HepG2 (cell line): Measurements from ENCODE around the gene GPR155. TPM values are rescaled to one million over a fixed set of nuclear protein-coding genes. Genes with fewer than 3 reads are reported as not detected.

Source experiments
- CREM ChIP-seq, 2 experiments: sonication (generic) in 1 of 2; formaldehyde crosslinking in 1 of 2; IDR thresholded peaks; 2 replicates each; pipeline versions ENCODE4 v1.4.0 to v1.6.1; 2016 to 2020; ENCODE audit warnings: antibody characterized with exemption in 1 of 2, mild to moderate bottlenecking in 1 of 2, missing genetic modification reagents in 1 of 2
- ETV6 ChIP-seq: sonication (generic); formaldehyde crosslinking; conservative IDR thresholded peaks from 2 replicates; pipeline ENCODE4 v1.4.0; 2020; ENCODE audit warnings: missing genetic modification reagents
- HDAC2 ChIP-seq: sonication (generic); formaldehyde crosslinking; IDR thresholded peaks from 2 replicates; pipeline ENCODE4 v1.4.0; 2020; ENCODE audit warnings: missing genetic modification reagents
- HNF4A ChIP-seq: sonication (generic); formaldehyde crosslinking; IDR thresholded peaks from 2 replicates; pipeline ENCODE4 v1.4.0; 2020; ENCODE audit warnings: missing genetic modification reagents
- NFIC ChIP-seq: IDR thresholded peaks from 2 replicates; pipeline ENCODE4 v1.6.1; 2012; ENCODE audit warnings: mild to moderate bottlenecking, low read length, inconsistent platforms
- NR2F6 ChIP-seq, 2 experiments: IDR thresholded peaks; 2 replicates each; pipeline ENCODE4 v1.6.1; 2016; ENCODE audit warnings: antibody characterized with exemption in 1 of 2, mild to moderate bottlenecking in 1 of 2
- YEATS2 ChIP-seq: sonication (generic); formaldehyde crosslinking; IDR thresholded peaks from 2 replicates; pipeline ENCODE4 v1.4.0; 2020; ENCODE audit warnings: missing genetic modification reagents, borderline replicate concordance
- ZBTB38 ChIP-seq: sonication (generic); formaldehyde crosslinking; IDR thresholded peaks from 2 replicates; pipeline ENCODE4 v1.5.1; 2020; ENCODE audit warnings: mild to moderate bottlenecking, missing genetic modification reagents
- ZC3H13 ChIP-seq: sonication (generic); formaldehyde crosslinking; IDR thresholded peaks from 2 replicates; pipeline ENCODE4 v1.8.1; 2023; ENCODE audit warnings: mild to moderate bottlenecking, missing genetic modification reagents, moderate library complexity
- ZFP1 ChIP-seq: IDR thresholded peaks from 2 replicates; pipeline ENCODE4 v1.6.1; 2016
- ZNF33B ChIP-seq: sonication (generic); formaldehyde crosslinking; IDR thresholded peaks from 2 replicates; pipeline ENCODE4 v1.5.1; 2020; ENCODE audit warnings: mild to moderate bottlenecking, missing genetic modification reagents
- polyA plus RNA-seq, 8 experiments: library from polyadenylated mRNA; depleted of rRNA in 3 of 8; stranded (reverse) in 7 of 8; unstranded in 1 of 8; fragments of >200 nt; fragmentation: Illumina TruSeq in 4 of 8; extraction: Trizol in 4 of 8; gene quantifications; 2 replicates each; pipeline versions ENCODE4 v1.2.1 to v1.2.3, GENCODE V29; 2011 to 2016; ENCODE audit warnings: low read depth in 4 of 8, missing spikeins in 1 of 8, mixed read lengths in 1 of 8; ENCODE audit not compliant: insufficient read depth in 1 of 8
- total RNA-seq, 5 experiments: library from RNA; depleted of rRNA; stranded (reverse); fragments of >200 nt; fragmentation: Illumina TruSeq; extraction: Trizol; gene quantifications; 2 replicates each; pipeline ENCODE4 v1.2.3, GENCODE V29; 2016; ENCODE audit warnings: low read depth in 1 of 5
- TF ChIP-seq, protein P1 (sequence below): fragments of 450-650 bp; IDR thresholded peaks from 2 replicates; pipeline ENCODE4 v1.6.1; 2017; ENCODE audit warnings: mild to moderate bottlenecking
- TF ChIP-seq, protein P2 (sequence below): sonication (generic); formaldehyde crosslinking; IDR thresholded peaks from 2 replicates; pipeline ENCODE4 v1.5.0; 2020; ENCODE audit warnings: missing genetic modification reagents
- TF ChIP-seq, protein P3 (sequence below): sonication (generic); formaldehyde crosslinking; IDR thresholded peaks from 2 replicates; pipeline ENCODE4 v1.4.0; 2020; ENCODE audit warnings: missing genetic modification reagents
- TF ChIP-seq, protein P4 (sequence below): IDR thresholded peaks from 2 replicates; pipeline ENCODE4 v1.6.1; 2012; ENCODE audit warnings: low read depth, low read length, improper control_type of control experiment
- TF ChIP-seq, protein P5 (sequence below): sonication (generic); formaldehyde crosslinking; IDR thresholded peaks from 2 replicates; pipeline ENCODE4 v1.4.0; 2020; ENCODE audit warnings: mild to moderate bottlenecking, missing genetic modification reagents
- TF ChIP-seq, protein P6 (sequence below): sonication (generic); formaldehyde crosslinking; IDR thresholded peaks from 2 replicates; pipeline ENCODE4 v1.4.0; 2020; ENCODE audit warnings: mild to moderate bottlenecking, low read depth, missing genetic modification reagents

Gene GPR155
- total and polyA plus RNA-seq, 2 of the 13 experiments (the other 11 are each of a cell fraction or from before 2014, with no cell fraction given): 0.15 to 0.49 TPM

DNA sequence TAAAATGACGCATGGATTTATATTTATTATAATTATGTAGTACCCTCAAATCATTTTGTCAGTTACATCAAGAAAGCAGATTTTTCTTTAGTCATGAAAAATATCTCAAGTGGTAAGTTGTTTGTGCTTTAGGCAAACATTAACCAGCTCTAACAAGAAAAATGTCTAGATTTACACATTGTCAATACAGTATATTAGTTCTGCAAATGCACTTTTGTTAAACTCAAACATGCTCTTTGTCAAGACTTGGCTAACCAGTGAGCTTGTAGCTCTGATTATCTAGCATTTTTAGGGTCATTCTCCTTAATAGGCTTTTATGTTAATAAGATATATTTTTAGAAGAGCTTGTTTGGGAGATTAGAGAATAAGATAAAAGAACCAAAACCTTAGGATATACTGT, 58.6 kb downstream of the GPR155 start (continued):
- TF ChIP-seq, protein P1, sequence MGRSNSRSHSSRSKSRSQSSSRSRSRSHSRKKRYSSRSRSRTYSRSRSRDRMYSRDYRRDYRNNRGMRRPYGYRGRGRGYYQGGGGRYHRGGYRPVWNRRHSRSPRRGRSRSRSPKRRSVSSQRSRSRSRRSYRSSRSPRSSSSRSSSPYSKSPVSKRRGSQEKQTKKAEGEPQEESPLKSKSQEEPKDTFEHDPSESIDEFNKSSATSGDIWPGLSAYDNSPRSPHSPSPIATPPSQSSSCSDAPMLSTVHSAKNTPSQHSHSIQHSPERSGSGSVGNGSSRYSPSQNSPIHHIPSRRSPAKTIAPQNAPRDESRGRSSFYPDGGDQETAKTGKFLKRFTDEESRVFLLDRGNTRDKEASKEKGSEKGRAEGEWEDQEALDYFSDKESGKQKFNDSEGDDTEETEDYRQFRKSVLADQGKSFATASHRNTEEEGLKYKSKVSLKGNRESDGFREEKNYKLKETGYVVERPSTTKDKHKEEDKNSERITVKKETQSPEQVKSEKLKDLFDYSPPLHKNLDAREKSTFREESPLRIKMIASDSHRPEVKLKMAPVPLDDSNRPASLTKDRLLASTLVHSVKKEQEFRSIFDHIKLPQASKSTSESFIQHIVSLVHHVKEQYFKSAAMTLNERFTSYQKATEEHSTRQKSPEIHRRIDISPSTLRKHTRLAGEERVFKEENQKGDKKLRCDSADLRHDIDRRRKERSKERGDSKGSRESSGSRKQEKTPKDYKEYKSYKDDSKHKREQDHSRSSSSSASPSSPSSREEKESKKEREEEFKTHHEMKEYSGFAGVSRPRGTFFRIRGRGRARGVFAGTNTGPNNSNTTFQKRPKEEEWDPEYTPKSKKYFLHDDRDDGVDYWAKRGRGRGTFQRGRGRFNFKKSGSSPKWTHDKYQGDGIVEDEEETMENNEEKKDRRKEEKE: no peak
- TF ChIP-seq HDAC2 (CRISPR knock-in tag): 0 out of 2 replicates have a peak, but pooled peaks have one; percentile 32
- TF ChIP-seq, protein P2, sequence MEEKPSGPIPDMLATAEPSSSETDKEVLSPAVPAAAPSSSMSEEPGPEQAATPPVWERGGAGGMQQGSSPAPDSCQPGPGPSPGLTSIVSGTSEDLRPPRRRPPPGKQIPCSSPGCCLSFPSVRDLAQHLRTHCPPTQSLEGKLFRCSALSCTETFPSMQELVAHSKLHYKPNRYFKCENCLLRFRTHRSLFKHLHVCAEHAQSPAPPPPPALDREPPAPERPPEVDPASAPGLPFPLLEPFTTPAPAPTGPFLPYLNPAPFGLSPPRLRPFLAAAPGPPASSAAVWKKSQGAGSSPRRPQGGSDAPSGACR: no peak
- TF ChIP-seq, protein P3, sequence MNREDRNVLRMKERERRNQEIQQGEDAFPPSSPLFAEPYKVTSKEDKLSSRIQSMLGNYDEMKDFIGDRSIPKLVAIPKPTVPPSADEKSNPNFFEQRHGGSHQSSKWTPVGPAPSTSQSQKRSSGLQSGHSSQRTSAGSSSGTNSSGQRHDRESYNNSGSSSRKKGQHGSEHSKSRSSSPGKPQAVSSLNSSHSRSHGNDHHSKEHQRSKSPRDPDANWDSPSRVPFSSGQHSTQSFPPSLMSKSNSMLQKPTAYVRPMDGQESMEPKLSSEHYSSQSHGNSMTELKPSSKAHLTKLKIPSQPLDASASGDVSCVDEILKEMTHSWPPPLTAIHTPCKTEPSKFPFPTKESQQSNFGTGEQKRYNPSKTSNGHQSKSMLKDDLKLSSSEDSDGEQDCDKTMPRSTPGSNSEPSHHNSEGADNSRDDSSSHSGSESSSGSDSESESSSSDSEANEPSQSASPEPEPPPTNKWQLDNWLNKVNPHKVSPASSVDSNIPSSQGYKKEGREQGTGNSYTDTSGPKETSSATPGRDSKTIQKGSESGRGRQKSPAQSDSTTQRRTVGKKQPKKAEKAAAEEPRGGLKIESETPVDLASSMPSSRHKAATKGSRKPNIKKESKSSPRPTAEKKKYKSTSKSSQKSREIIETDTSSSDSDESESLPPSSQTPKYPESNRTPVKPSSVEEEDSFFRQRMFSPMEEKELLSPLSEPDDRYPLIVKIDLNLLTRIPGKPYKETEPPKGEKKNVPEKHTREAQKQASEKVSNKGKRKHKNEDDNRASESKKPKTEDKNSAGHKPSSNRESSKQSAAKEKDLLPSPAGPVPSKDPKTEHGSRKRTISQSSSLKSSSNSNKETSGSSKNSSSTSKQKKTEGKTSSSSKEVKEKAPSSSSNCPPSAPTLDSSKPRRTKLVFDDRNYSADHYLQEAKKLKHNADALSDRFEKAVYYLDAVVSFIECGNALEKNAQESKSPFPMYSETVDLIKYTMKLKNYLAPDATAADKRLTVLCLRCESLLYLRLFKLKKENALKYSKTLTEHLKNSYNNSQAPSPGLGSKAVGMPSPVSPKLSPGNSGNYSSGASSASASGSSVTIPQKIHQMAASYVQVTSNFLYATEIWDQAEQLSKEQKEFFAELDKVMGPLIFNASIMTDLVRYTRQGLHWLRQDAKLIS (CRISPR knock-in tag): no peak
- TF ChIP-seq ZC3H13 (CRISPR knock-in tag): no peak
- TF ChIP-seq, protein P4, sequence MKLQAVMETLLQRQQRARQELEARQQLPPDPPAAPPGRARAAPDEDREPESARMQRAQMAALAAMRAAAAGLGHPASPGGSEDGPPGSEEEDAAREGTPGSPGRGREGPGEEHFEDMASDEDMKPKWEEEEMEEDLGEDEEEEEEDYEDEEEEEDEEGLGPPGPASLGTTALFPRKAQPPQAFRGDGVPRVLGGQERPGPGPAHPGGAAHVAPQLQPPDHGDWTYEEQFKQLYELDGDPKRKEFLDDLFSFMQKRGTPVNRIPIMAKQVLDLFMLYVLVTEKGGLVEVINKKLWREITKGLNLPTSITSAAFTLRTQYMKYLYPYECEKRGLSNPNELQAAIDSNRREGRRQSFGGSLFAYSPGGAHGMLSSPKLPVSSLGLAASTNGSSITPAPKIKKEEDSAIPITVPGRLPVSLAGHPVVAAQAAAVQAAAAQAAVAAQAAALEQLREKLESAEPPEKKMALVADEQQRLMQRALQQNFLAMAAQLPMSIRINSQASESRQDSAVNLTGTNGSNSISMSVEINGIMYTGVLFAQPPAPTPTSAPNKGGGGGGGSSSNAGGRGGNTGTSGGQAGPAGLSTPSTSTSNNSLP: peak; percentile 18; the same call in 1 of the 2 replicates
- TF ChIP-seq ZNF33B (CRISPR knock-in tag): no peak
- TF ChIP-seq NR2F6 (IDR thresholded peaks at IDR 0.05): peak; percentile 47; the same call in 1 of the 2 replicates
- no peak for TF ChIP-seq NR2F6 (CRISPR knock-in tag; IDR thresholded peaks at IDR 0.05)
- TF ChIP-seq HNF4A (CRISPR knock-in tag): peak; percentile 44; the same call in 1 of the 2 replicates
- TF ChIP-seq, protein P5, sequence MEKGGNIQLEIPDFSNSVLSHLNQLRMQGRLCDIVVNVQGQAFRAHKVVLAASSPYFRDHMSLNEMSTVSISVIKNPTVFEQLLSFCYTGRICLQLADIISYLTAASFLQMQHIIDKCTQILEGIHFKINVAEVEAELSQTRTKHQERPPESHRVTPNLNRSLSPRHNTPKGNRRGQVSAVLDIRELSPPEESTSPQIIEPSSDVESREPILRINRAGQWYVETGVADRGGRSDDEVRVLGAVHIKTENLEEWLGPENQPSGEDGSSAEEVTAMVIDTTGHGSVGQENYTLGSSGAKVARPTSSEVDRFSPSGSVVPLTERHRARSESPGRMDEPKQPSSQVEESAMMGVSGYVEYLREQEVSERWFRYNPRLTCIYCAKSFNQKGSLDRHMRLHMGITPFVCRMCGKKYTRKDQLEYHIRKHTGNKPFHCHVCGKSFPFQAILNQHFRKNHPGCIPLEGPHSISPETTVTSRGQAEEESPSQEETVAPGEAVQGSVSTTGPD: no peak
- peak; percentile 59; the same call in 1 of the 2 replicates for TF ChIP-seq NFIC
- TF ChIP-seq, protein P6, sequence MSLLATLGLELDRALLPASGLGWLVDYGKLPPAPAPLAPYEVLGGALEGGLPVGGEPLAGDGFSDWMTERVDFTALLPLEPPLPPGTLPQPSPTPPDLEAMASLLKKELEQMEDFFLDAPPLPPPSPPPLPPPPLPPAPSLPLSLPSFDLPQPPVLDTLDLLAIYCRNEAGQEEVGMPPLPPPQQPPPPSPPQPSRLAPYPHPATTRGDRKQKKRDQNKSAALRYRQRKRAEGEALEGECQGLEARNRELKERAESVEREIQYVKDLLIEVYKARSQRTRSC (CRISPR knock-in tag): no peak
- peak; percentile 41 for TF ChIP-seq CREM (IDR thresholded peaks at IDR 0.05)
- TF ChIP-seq CREM (CRISPR knock-in tag; IDR thresholded peaks at IDR 0.05): no peak
- no peak for TF ChIP-seq YEATS2
- no peak for TF ChIP-seq ZBTB38 (CRISPR knock-in tag)
- TF ChIP-seq ZFP1: no peak
- no peak for TF ChIP-seq ETV6 (CRISPR knock-in tag)
